H9 (cell line): Measurements from ENCODE around the gene SIGLEC14. TPM values are rescaled to one million over a fixed set of nuclear protein-coding genes. Genes with fewer than 3 reads are reported as not detected.

Experiments
- DNase-seq: peaks from one replicate; pipeline ENCODE4 v3.0.0-alpha.2; 2017
- H2AFZ ChIP-seq: one replicate; pipeline ENCODE4 v1.6.1; 2013; ENCODE audit warnings: mild to moderate bottlenecking, low read length, control low read depth, moderate library complexity
- H2AK5ac ChIP-seq: 2 replicates; pipeline ENCODE4 v1.6.1; 2013; ENCODE audit warnings: low read length, control low read depth, mixed read lengths; ENCODE audit not compliant: insufficient read length
- H2BK120ac ChIP-seq: one replicate; pipeline ENCODE4 v1.6.1; 2013; ENCODE audit warnings: low read depth, mild to moderate bottlenecking, low read length, control low read depth, inconsistent platforms; ENCODE audit not compliant: poor library complexity, severe bottlenecking
- H2BK12ac ChIP-seq: 2 replicates; pipeline ENCODE4 v1.6.1; 2013; ENCODE audit warnings: low read length, control low read depth, mixed read lengths, low read depth; ENCODE audit not compliant: insufficient read length
- H2BK15ac ChIP-seq: 2 replicates; pipeline ENCODE4 v1.6.1; 2013; ENCODE audit warnings: low read depth, low read length, control low read depth
- H2BK20ac ChIP-seq: one replicate; pipeline ENCODE4 v1.6.1; 2013; ENCODE audit warnings: low read depth, mild to moderate bottlenecking, low read length, control low read depth, inconsistent platforms; ENCODE audit not compliant: poor library complexity, severe bottlenecking
- H2BK5ac ChIP-seq: 2 replicates; pipeline ENCODE4 v1.6.1; 2013; ENCODE audit warnings: low read length, control low read depth, mixed read lengths; ENCODE audit not compliant: insufficient read length
- H3K14ac ChIP-seq: 2 replicates; pipeline ENCODE4 v1.6.1; 2013; ENCODE audit warnings: low read length, control low read depth; ENCODE audit not compliant: insufficient read depth
- H3K18ac ChIP-seq: 2 replicates; pipeline ENCODE4 v1.6.1; 2013; ENCODE audit warnings: low read depth, mild to moderate bottlenecking, mixed read lengths, low read length, control low read depth; ENCODE audit not compliant: insufficient read length
- H3K23ac ChIP-seq: 2 replicates; pipeline ENCODE4 v1.6.1; 2013; ENCODE audit warnings: low read length, control low read depth, mixed read lengths, low read depth; ENCODE audit not compliant: insufficient read length
- H3K23me2 ChIP-seq: 2 replicates; pipeline ENCODE4 v1.6.1; 2013; ENCODE audit warnings: low read depth, mild to moderate bottlenecking, mixed read lengths, low read length, control low read depth; ENCODE audit not compliant: insufficient read length, poor library complexity, severe bottlenecking
- H3K27ac ChIP-seq: 2 replicates; pipeline ENCODE4 v1.5.1; 2013; ENCODE audit warnings: low read length, control low read depth, mixed read lengths, low read depth; ENCODE audit not compliant: insufficient read length
- H3K27me3 ChIP-seq: 2 replicates; pipeline ENCODE4 v1.6.1; 2013; ENCODE audit warnings: low read length, control low read depth, inconsistent platforms; ENCODE audit not compliant: insufficient read depth
- H3K4ac ChIP-seq: 2 replicates; pipeline ENCODE4 v1.6.1; 2013; ENCODE audit warnings: low read depth, mild to moderate bottlenecking, control low read depth, inconsistent platforms, low read length, moderate library complexity
- H3K4me1 ChIP-seq: 2 replicates; pipeline ENCODE4 v1.6.1; 2013; ENCODE audit warnings: low read length, control low read depth, inconsistent platforms; ENCODE audit not compliant: insufficient read depth
- H3K4me2 ChIP-seq: 2 replicates; pipeline ENCODE4 v1.6.1; 2013; ENCODE audit warnings: low read length, control low read depth, mixed read lengths; ENCODE audit not compliant: insufficient read length, insufficient read depth
- H3K56ac ChIP-seq: 2 replicates; pipeline ENCODE4 v1.6.1; 2013; ENCODE audit warnings: low read depth, mild to moderate bottlenecking, mixed read lengths, low read length, control low read depth; ENCODE audit not compliant: insufficient read length
- H3K79me1 ChIP-seq: 2 replicates; pipeline ENCODE4 v1.6.1; 2013; ENCODE audit warnings: low read depth, mild to moderate bottlenecking, moderate library complexity, low read length, control low read depth, inconsistent platforms; ENCODE audit not compliant: insufficient read depth, poor library complexity, severe bottlenecking
- H3K79me2 ChIP-seq: 2 replicates; pipeline ENCODE4 v1.6.1; 2013; ENCODE audit warnings: low read length, control low read depth, inconsistent platforms; ENCODE audit not compliant: insufficient read depth
- H3K9ac ChIP-seq: 2 replicates; pipeline ENCODE4 v1.6.1; 2013; ENCODE audit warnings: low read length, control low read depth, mixed read lengths; ENCODE audit not compliant: insufficient read length; ENCODE audit errors: extremely low read depth
- H3K9me3 ChIP-seq: one replicate; pipeline ENCODE4 v1.6.1; 2013; ENCODE audit warnings: low read depth, low read length, inconsistent platforms; ENCODE audit not compliant: control insufficient read depth
- H3T11ph ChIP-seq: one replicate; pipeline ENCODE4 v1.6.1; 2013; ENCODE audit warnings: mild to moderate bottlenecking, low read length, control low read depth, inconsistent platforms
- H4K20me1 ChIP-seq: one replicate; pipeline ENCODE4 v1.6.1; 2013; ENCODE audit not compliant: control insufficient read depth, insufficient read length, insufficient read depth
- H4K5ac ChIP-seq: 2 replicates; pipeline ENCODE4 v1.6.1; 2013; ENCODE audit warnings: low read depth, mild to moderate bottlenecking, mixed read lengths, low read length, control low read depth; ENCODE audit not compliant: insufficient read length
- H4K8ac ChIP-seq: replicated peaks from 2 replicates; pipeline ENCODE4 v1.6.1; 2013; ENCODE audit warnings: low read length, control low read depth, mixed read lengths, low read depth; ENCODE audit not compliant: insufficient read length
- H4K91ac ChIP-seq: 2 replicates; pipeline ENCODE4 v1.6.1; 2013; ENCODE audit warnings: low read depth, mild to moderate bottlenecking, moderate library complexity, mixed read lengths, low read length, control low read depth; ENCODE audit not compliant: insufficient read length
- H3K27ac Mint-ChIP-seq, 3 experiments: 2 replicates in 2 of 3; 3 replicates in 1 of 3; pipeline ENCODE4 v1.8.0; 2020 to 2021; ENCODE audit warnings: mixed read lengths in 3 of 3, mild to moderate bottlenecking in 1 of 3, moderate library complexity in 1 of 3
- H3K27me3 Mint-ChIP-seq: 2 replicates; pipeline ENCODE4 v1.8.0; 2021; ENCODE audit warnings: low read depth, mild to moderate bottlenecking, moderate library complexity, mixed read lengths
- H3K36me3 Mint-ChIP-seq, 3 experiments: 2 replicates in 2 of 3; 3 replicates in 1 of 3; pipeline ENCODE4 v1.8.0; 2020 to 2021; ENCODE audit warnings: low read depth in 3 of 3, mixed read lengths in 3 of 3; ENCODE audit not compliant: insufficient read depth in 1 of 3
- H3K4me1 Mint-ChIP-seq, 2 experiments: 2 replicates each; pipeline ENCODE4 v1.8.0; 2020; ENCODE audit warnings: mixed read lengths in 2 of 2
- H3K4me3 Mint-ChIP-seq, 2 experiments: 2 replicates in 1 of 2; 3 replicates in 1 of 2; pipeline ENCODE4 v1.8.0; 2020 to 2021; ENCODE audit warnings: mild to moderate bottlenecking in 2 of 2, mixed read lengths in 2 of 2, moderate library complexity in 1 of 2
- H3K9me3 Mint-ChIP-seq, 2 experiments: 2 replicates in 1 of 2; 3 replicates in 1 of 2; pipeline ENCODE4 v1.8.0; 2020; ENCODE audit warnings: mild to moderate bottlenecking in 2 of 2, mixed read lengths in 2 of 2, moderate library complexity in 1 of 2
- CTCF ChIP-seq: fragments of 200-600 bp; sonication (generic); conservative IDR thresholded peaks from 3 replicates; pipeline ENCODE4 v1.8.0; 2021; ENCODE audit warnings: antibody characterized with exemption, mild to moderate bottlenecking
- WGBS: extraction: QIAGEN DNeasy Blood & Tissue Kit; methylation state at CpG from one replicate; pipeline ENCODE4 v1.1.7; 2013; ENCODE audit warnings: missing lambda C conversion rate, low lambda C conversion rate, mixed read lengths; ENCODE audit not compliant: insufficient read length; ENCODE audit errors: extremely low coverage; 5-methylcytosine and 5-hydroxymethylcytosine counted together
- total RNA-seq: library from RNA; stranded (reverse); gene quantifications from 2 replicates; pipeline ENCODE4 v1.2.1, GENCODE V29; 2021

SIGLEC14 gene
- total RNA-seq, 1 experiment from 2014 or later, result not detected

GRCh38 chr19:51664131-51664530, 17.5 kb upstream of the SIGLEC14 start:
- no peak overlapping the region for H3K18ac ChIP-seq
- H2AFZ ChIP-seq, result no peak overlapping the region
- H3K9me3 ChIP-seq, result no peaks in the 10 kb centered on the region
- no peak overlapping the region for H3K4me2 ChIP-seq
- H3K56ac ChIP-seq, result no peak overlapping the region
- no peaks in the 10 kb centered on the region for H3K4me1 Mint-ChIP-seq
- no peak overlapping the region for H3K9ac ChIP-seq
- H3K27me3 ChIP-seq, result no peaks in the 10 kb centered on the region
- no peak overlapping the region for H4K5ac ChIP-seq
- DNase-seq, result no peak
- H4K91ac ChIP-seq, result no peak overlapping the region
- no peaks in the 10 kb centered on the region for H4K20me1 ChIP-seq
- no peak overlapping the region for H3K4me3 Mint-ChIP-seq
- no peak overlapping the region for H3K23ac ChIP-seq
- no peak overlapping the region for H2BK12ac ChIP-seq
- H3K4me1 ChIP-seq, result no peaks in the 10 kb centered on the region
- H3K4ac ChIP-seq, result no peak overlapping the region
- H3T11ph ChIP-seq, result no peak overlapping the region
- H3K14ac ChIP-seq, result no peak overlapping the region
- no peak overlapping the region for H4K8ac ChIP-seq
- H2AK5ac ChIP-seq, result no peak overlapping the region
- H3K27ac ChIP-seq, result no peak overlapping the region
- peaks cover 38% of the 10 kb centered on the region for H3K27me3 Mint-ChIP-seq
- H3K23me2 ChIP-seq, result no peaks in the 10 kb centered on the region
- no peak overlapping the region for H2BK20ac ChIP-seq
- H3K36me3 Mint-ChIP-seq, result no peaks in the 10 kb centered on the region
- no peak overlapping the region for H2BK15ac ChIP-seq
- no peak overlapping the region for H3K27ac Mint-ChIP-seq
- H3K9me3 Mint-ChIP-seq, result peaks cover 20 to 49% of the 10 kb centered on the region in 2 experiments
- no peaks in the 10 kb centered on the region for H3K79me2 ChIP-seq
- H3K79me1 ChIP-seq, result no peaks in the 10 kb centered on the region
- H2BK120ac ChIP-seq, result no peak overlapping the region
- WGBS, result no CpG with 5 or more reads among the region's 1 CpG
- no peak for TF ChIP-seq CTCF
- H2BK5ac ChIP-seq, result no peak overlapping the region
